ENCODE data around the gene LRWD1.

The LRWD1 gene

DNA sequence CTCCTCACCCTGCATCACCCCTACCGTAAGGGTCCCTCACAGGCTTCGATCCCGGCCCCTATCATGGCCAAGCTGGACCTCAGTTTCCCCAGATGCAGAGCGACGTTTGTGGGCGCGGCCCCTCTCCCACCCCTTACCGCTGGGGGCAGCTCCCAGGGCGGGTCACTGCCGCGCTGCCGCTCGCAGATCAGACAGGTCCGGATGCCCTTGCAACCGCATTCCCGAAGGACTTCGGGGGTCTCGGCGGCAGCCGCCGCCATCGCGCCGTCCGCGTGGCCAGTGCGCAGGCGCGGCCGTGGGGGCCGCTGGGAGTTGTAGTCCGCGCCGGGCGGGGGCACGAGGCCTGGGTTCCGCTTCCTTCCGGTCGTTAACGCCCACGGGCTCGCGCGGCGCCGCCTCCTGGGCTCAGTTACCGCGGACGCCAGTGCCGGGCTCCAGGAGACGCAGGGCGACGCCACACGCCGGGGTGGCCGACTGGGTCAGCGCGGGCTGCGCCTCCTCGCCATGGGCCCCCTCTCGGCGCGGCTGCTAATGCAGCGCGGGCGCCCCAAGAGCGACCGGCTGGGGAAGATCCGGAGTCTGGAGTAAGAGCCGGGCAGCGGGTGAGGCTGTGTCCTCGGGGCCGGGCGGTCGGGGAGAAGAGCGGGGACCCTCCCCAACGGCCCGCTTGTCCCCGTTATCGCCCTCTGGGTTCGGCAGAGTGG is at the start of gene LRWD1, which contains the start of gene ALKBH4 (continued):
- TF ChIP-seq, protein P1, sequence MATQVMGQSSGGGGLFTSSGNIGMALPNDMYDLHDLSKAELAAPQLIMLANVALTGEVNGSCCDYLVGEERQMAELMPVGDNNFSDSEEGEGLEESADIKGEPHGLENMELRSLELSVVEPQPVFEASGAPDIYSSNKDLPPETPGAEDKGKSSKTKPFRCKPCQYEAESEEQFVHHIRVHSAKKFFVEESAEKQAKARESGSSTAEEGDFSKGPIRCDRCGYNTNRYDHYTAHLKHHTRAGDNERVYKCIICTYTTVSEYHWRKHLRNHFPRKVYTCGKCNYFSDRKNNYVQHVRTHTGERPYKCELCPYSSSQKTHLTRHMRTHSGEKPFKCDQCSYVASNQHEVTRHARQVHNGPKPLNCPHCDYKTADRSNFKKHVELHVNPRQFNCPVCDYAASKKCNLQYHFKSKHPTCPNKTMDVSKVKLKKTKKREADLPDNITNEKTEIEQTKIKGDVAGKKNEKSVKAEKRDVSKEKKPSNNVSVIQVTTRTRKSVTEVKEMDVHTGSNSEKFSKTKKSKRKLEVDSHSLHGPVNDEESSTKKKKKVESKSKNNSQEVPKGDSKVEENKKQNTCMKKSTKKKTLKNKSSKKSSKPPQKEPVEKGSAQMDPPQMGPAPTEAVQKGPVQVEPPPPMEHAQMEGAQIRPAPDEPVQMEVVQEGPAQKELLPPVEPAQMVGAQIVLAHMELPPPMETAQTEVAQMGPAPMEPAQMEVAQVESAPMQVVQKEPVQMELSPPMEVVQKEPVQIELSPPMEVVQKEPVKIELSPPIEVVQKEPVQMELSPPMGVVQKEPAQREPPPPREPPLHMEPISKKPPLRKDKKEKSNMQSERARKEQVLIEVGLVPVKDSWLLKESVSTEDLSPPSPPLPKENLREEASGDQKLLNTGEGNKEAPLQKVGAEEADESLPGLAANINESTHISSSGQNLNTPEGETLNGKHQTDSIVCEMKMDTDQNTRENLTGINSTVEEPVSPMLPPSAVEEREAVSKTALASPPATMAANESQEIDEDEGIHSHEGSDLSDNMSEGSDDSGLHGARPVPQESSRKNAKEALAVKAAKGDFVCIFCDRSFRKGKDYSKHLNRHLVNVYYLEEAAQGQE (tag by site-specific recombination; IDR thresholded peaks at IDR 0.05): no peak; the same call in none of the 2 replicates
- TF ChIP-seq ZNF335 (tag by site-specific recombination; conservative IDR thresholded peaks at IDR 0.05): peak; percentile 90
- no peak for TF ChIP-seq BCL11B (tag by site-specific recombination; IDR thresholded peaks at IDR 0.05; ENCODE audit: low read depth)
- TF ChIP-seq YY1 (tag by site-specific recombination; IDR thresholded peaks at IDR 0.05): peak; percentile 80
- TF ChIP-seq, protein P2, sequence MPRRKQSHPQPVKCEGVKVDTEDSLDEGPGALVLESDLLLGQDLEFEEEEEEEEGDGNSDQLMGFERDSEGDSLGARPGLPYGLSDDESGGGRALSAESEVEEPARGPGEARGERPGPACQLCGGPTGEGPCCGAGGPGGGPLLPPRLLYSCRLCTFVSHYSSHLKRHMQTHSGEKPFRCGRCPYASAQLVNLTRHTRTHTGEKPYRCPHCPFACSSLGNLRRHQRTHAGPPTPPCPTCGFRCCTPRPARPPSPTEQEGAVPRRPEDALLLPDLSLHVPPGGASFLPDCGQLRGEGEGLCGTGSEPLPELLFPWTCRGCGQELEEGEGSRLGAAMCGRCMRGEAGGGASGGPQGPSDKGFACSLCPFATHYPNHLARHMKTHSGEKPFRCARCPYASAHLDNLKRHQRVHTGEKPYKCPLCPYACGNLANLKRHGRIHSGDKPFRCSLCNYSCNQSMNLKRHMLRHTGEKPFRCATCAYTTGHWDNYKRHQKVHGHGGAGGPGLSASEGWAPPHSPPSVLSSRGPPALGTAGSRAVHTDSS (tag by site-specific recombination; IDR thresholded peaks at IDR 0.05): no peak
- TF ChIP-seq ZXDB (tag by site-specific recombination; IDR thresholded peaks at IDR 0.05): peak; percentile 73
- TF ChIP-seq GLIS2 (tag by site-specific recombination; IDR thresholded peaks at IDR 0.05): peak; percentile 94
- peak; percentile 21 for TF ChIP-seq OVOL3 (tag by site-specific recombination; IDR thresholded peaks at IDR 0.05)
- TF ChIP-seq, protein P3, sequence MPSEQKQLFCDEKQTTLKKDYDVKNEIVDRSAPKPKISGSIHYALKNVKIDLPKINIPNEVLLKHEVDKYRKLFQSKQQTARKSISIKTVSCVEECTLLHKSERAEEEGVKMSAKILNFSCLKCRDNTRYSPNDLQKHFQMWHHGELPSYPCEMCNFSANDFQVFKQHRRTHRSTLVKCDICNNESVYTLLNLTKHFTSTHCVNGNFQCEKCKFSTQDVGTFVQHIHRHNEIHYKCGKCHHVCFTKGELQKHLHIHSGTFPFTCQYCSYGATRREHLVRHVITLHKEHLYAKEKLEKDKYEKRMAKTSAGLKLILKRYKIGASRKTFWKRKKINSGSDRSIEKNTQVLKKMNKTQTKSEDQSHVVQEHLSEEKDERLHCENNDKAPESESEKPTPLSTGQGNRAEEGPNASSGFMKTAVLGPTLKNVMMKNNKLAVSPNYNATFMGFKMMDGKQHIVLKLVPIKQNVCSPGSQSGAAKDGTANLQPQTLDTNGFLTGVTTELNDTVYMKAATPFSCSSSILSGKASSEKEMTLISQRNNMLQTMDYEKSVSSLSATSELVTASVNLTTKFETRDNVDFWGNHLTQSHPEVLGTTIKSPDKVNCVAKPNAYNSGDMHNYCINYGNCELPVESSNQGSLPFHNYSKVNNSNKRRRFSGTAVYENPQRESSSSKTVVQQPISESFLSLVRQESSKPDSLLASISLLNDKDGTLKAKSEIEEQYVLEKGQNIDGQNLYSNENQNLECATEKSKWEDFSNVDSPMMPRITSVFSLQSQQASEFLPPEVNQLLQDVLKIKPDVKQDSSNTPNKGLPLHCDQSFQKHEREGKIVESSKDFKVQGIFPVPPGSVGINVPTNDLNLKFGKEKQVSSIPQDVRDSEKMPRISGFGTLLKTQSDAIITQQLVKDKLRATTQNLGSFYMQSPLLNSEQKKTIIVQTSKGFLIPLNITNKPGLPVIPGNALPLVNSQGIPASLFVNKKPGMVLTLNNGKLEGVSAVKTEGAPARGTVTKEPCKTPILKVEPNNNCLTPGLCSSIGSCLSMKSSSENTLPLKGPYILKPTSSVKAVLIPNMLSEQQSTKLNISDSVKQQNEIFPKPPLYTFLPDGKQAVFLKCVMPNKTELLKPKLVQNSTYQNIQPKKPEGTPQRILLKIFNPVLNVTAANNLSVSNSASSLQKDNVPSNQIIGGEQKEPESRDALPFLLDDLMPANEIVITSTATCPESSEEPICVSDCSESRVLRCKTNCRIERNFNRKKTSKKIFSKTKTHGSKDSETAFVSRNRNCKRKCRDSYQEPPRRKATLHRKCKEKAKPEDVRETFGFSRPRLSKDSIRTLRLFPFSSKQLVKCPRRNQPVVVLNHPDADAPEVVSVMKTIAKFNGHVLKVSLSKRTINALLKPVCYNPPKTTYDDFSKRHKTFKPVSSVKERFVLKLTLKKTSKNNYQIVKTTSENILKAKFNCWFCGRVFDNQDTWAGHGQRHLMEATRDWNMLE (tag by site-specific recombination; conservative IDR thresholded peaks at IDR 0.05; ENCODE audit: low read depth): no peak
- TF ChIP-seq ZNF610 (tag by site-specific recombination; IDR thresholded peaks at IDR 0.05; ENCODE audit: borderline replicate concordance): 0 out of 2 replicates have a peak, but pooled peaks have one; percentile 38
- TF ChIP-seq ZNF433 (tag by site-specific recombination; IDR thresholded peaks at IDR 0.05; ENCODE audit: low read depth): no peak
- TF ChIP-seq KLF10 (tag by site-specific recombination; IDR thresholded peaks at IDR 0.05): peak; percentile 79; the same call in 1 of the 2 replicates
- TF ChIP-seq ZNF571 (tag by site-specific recombination; IDR thresholded peaks at IDR 0.05): no peak
- TF ChIP-seq, protein P4, sequence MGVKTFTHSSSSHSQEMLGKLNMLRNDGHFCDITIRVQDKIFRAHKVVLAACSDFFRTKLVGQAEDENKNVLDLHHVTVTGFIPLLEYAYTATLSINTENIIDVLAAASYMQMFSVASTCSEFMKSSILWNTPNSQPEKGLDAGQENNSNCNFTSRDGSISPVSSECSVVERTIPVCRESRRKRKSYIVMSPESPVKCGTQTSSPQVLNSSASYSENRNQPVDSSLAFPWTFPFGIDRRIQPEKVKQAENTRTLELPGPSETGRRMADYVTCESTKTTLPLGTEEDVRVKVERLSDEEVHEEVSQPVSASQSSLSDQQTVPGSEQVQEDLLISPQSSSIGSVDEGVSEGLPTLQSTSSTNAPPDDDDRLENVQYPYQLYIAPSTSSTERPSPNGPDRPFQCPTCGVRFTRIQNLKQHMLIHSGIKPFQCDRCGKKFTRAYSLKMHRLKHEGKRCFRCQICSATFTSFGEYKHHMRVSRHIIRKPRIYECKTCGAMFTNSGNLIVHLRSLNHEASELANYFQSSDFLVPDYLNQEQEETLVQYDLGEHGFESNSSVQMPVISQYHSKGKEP (tag by site-specific recombination; IDR thresholded peaks at IDR 0.05): peak; percentile 60
- 0 out of 2 replicates have a peak, but pooled peaks have one; percentile 9 for TF ChIP-seq ZNF10 (tag by site-specific recombination; IDR thresholded peaks at IDR 0.05)
- TF ChIP-seq ZFHX2 (tag by site-specific recombination; conservative IDR thresholded peaks at IDR 0.05): peak; percentile 91
- TF ChIP-seq, protein P5, sequence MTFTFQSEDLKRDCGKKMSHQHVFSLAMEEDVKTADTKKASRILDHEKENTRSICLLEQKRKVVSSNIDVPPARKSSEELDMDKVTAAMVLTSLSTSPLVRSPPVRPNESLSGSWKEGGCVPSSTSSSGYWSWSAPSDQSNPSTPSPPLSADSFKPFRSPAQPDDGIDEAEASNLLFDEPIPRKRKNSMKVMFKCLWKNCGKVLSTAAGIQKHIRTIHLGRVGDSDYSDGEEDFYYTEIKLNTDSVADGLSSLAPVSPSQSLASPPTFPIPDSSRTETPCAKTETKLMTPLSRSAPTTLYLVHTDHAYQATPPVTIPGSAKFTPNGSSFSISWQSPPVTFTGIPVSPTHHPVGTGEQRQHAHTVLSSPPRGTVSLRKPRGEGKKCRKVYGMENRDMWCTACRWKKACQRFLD (tag by site-specific recombination; IDR thresholded peaks at IDR 0.05): no peak
- no peak for TF ChIP-seq ZBTB21 (tag by site-specific recombination; IDR thresholded peaks at IDR 0.05)
- TF ChIP-seq ZBTB1 (tag by site-specific recombination; IDR thresholded peaks at IDR 0.05): no peak
- TF ChIP-seq ZNF350 (tag by site-specific recombination; IDR thresholded peaks at IDR 0.05): no peak
- TF ChIP-seq ZNF548 (tag by site-specific recombination; IDR thresholded peaks at IDR 0.05): no peak
- no peak for TF ChIP-seq MZF1 (tag by site-specific recombination; IDR thresholded peaks at IDR 0.05; ENCODE audit: borderline replicate concordance)
- peak; percentile 22 for TF ChIP-seq ZNF391 (tag by site-specific recombination; IDR thresholded peaks at IDR 0.05; ENCODE audit: borderline replicate concordance, low read depth)
- TF ChIP-seq, protein P6, sequence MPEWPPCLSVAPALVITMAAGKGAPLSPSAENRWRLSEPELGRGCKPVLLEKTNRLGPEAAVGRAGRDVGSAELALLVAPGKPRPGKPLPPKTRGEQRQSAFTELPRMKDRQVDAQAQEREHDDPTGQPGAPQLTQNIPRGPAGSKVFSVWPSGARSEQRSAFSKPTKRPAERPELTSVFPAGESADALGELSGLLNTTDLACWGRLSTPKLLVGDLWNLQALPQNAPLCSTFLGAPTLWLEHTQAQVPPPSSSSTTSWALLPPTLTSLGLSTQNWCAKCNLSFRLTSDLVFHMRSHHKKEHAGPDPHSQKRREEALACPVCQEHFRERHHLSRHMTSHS (tag by site-specific recombination; IDR thresholded peaks at IDR 0.05): no peak
- peak; percentile 87 for TF ChIP-seq ZNF785 (tag by site-specific recombination; IDR thresholded peaks at IDR 0.05)
- TF ChIP-seq ZNF23 (tag by site-specific recombination; IDR thresholded peaks at IDR 0.05; ENCODE audit: borderline replicate concordance): no peak
